Fibroblast of villous mesenchyme (primary cell): Measurements from ENCODE around the gene USHBP1. TPM values are rescaled to one million over a fixed set of nuclear protein-coding genes. Genes with fewer than 3 reads are reported as not detected.

ENCODE experiments used
- DNase-seq: peaks from one replicate; pipeline ENCODE4 v3.0.0-alpha.2; 2010; ENCODE audit warnings: low read depth
- H3K4me3 ChIP-seq: 2 replicates; pipeline ENCODE4 v1.5.1; 2011; ENCODE audit warnings: low read depth, mild to moderate bottlenecking, low read length
- total RNA-seq: library from RNA; depleted of rRNA; stranded (reverse); fragments of >200 nt; gene quantifications from 2 replicates; pipeline ENCODE4 v1.2.3, GENCODE V29; 2012
- TF ChIP-seq, protein P1 (sequence below): IDR thresholded peaks from 2 replicates; pipeline ENCODE4 v1.5.1; 2012; ENCODE audit warnings: low read depth, mild to moderate bottlenecking, low read length; ENCODE audit not compliant: insufficient read depth

Gene USHBP1
- total RNA-seq, 1 donor, result not detected

DNA sequence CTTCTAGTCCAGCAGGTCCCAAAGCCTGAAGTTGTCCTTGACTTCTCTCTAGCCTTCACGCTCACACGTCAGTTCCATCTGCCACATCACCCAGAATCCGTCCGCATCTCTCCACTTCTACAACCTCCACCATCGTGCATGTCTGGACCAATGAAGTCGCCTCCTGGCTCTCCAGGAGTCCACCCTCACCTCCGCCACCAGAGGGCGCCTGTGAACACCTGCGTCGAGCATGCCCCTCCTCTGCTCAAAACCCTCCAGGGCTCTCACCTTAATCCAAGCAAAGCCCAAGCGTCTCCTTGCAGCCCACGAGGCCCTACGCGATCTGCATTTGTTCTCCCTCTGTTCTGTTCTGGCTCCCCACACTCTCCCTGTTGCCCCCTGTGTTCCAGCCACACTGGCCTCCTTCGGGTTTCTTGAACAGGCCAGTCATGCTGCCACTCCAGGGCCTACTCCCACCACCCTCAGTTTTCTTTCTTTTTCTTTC is 3.7 kb downstream of the USHBP1 start:
- DNase-seq, result peak; percentile 82
- TF ChIP-seq, protein P1, sequence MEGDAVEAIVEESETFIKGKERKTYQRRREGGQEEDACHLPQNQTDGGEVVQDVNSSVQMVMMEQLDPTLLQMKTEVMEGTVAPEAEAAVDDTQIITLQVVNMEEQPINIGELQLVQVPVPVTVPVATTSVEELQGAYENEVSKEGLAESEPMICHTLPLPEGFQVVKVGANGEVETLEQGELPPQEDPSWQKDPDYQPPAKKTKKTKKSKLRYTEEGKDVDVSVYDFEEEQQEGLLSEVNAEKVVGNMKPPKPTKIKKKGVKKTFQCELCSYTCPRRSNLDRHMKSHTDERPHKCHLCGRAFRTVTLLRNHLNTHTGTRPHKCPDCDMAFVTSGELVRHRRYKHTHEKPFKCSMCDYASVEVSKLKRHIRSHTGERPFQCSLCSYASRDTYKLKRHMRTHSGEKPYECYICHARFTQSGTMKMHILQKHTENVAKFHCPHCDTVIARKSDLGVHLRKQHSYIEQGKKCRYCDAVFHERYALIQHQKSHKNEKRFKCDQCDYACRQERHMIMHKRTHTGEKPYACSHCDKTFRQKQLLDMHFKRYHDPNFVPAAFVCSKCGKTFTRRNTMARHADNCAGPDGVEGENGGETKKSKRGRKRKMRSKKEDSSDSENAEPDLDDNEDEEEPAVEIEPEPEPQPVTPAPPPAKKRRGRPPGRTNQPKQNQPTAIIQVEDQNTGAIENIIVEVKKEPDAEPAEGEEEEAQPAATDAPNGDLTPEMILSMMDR, result peak; percentile 87
- no peak overlapping the region for H3K4me3 ChIP-seq

DNA sequence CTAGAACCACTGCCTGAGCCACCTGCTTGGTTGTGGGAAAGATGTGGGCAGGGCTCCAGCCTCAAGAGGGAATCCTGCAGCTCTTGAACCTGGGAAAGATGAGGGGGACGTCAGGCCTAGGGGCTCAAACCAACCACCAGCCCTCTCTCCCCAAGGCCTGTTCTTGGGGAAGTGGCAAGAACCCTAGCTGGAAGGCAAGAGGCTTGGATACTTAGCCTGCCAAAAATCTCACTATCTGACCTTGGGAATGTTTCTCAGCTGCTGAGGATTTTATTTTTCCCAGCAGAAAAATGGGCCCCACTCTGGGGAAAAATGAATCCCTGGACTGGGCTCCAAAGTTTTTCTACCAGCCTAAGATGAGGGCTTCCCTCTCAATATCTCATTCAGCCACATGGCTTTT is 4.6 kb downstream of the USHBP1 start:
- DNase-seq, result no peak
- no peak overlapping the region for H3K4me3 ChIP-seq
- TF ChIP-seq, protein P1, result no peak

DNA sequence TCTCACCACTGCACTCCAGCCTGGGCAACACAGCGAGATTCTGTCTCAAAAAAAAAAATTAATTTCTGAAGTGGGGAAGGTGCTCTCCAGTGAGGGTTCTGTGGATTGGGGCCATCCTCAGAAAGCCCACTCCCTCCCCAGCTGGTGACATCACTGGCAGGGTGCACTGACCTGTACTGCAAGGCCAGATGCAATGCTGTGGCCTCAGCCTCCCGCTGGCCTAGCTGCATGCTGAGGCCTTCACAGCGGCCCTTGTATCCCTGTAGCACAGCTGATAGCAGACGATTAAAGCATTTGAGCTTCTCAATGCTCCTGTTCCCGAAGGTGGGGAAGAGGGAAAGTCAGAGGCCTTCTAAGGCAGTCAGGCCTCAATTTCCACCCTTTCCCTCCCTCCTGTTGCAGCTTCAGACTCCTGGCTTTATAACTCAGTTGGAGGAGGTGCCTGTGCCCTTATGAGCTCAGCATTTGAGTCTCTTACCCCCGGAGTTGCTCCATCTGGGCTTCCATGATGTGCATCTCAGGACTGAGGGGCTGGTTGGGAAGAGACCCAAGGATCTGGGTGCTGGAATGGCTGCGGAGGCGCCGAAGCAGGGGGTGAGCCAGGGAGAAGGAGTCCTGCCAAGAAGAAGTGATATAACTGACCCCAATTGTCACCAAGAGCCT is 5.3 kb downstream of the USHBP1 start:
- H3K4me3 ChIP-seq, result no peak overlapping the region
- no peak for DNase-seq
- TF ChIP-seq, protein P1, result no peak

DNA sequence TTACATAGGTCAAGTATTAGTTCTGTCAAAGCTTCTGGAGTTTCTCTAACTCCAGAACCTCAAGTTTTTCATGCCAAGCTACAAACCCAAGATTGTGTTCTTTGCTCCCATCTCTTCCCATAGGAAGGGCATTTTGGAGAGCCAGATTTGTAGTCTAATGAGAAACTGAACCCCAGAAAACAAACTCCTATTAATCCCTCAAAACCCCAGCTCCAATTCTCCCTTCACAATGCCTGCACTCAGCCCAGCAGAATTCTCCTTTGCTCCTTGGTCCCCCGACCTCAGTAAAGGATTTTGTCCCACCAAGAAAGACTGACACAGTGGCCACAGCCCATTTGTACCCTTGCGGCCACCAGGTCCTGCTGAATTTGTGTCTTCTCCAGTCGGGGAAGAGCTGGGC is 8.4 kb downstream of the USHBP1 start:
- no peak for DNase-seq

DNA sequence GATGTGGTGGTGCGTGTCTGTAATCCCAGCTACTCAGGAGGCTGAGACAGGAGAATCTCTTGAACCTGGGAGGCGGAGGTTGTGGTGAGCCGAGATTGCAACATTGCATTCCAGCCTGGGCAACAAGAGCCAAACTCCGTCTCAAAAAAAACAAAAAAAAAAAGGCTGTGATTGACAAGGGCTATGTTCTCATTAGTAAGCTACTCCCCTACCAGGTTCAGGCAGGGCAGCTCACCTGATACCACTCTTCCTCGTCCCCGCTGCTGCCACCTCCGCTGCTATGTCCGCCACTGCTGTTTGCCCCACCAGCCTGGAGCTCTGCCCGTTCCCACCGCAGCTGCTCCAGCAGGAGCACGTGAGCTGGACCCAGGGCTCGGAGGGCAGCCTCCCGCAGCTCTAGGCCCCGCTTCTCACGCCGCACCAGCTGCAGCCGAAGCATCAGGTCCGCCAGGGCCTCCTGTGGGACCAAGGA is 9.4 kb downstream of the USHBP1 start:
- no peak overlapping the region for H3K4me3 ChIP-seq
- TF ChIP-seq, protein P1, result no peak
- no peak for DNase-seq

More for the DNA sequence above, 8.4 kb downstream of the USHBP1 start:
- TF ChIP-seq, protein P1, result no peak
- no peak overlapping the region for H3K4me3 ChIP-seq

DNA sequence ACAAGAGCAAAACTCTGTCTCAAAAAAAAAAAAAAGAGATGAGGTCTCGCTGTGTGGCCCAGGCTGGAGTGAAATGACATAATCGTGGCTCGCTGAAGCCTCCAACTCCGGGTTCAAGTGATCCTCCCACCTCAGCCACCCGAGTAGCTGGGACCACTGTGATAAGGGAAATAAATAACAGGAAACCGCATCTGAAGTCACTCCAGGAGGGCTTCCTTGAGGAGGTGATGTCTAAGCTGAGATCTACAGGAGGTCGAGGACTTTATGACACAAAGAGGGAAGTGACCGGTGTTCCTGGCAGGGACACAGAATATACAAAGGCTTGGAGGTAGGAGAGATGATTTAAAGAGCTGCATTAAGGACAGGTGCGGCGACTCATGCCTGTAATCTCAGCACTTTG is 9.9 kb downstream of the USHBP1 start:
- TF ChIP-seq, protein P1, result no peak
- H3K4me3 ChIP-seq, result no peak overlapping the region
- DNase-seq, result no peak
